Neural crest cell (in vitro differentiated cells): ENCODE data around the gene SH2D1B. TPM values are rescaled to one million over a fixed set of nuclear protein-coding genes. Genes with fewer than 3 reads are reported as not detected.

Experiments
- DNase-seq: peaks from one replicate; pipeline ENCODE4 v3.0.0; 2021; ENCODE audit warnings: low read depth, mixed read lengths, low spot score
- H3K27ac Mint-ChIP-seq: one replicate; pipeline ENCODE4 v1.8.0; 2021; ENCODE audit warnings: mild to moderate bottlenecking, mixed read lengths; ENCODE audit not compliant: unreplicated experiment
- H3K27me3 Mint-ChIP-seq: 2 replicates; pipeline ENCODE4 v1.8.0; 2021; ENCODE audit warnings: low read depth, mild to moderate bottlenecking, mixed read lengths
- H3K36me3 Mint-ChIP-seq: 2 replicates; pipeline ENCODE4 v1.8.0; 2021; ENCODE audit warnings: low read depth, mild to moderate bottlenecking, mixed read lengths
- H3K4me1 Mint-ChIP-seq: 2 replicates; pipeline ENCODE4 v1.8.0; 2021; ENCODE audit warnings: mixed read lengths
- H3K4me3 Mint-ChIP-seq: one replicate; pipeline ENCODE4 v1.8.0; 2021; ENCODE audit warnings: mild to moderate bottlenecking, mixed read lengths
- H3K9me3 Mint-ChIP-seq: 2 replicates; pipeline ENCODE4 v1.8.0; 2021; ENCODE audit warnings: mixed read lengths
- total RNA-seq: library from RNA; stranded (reverse); gene quantifications from 2 replicates; pipeline ENCODE4 v1.2.1, GENCODE V29; 2021
- TF ChIP-seq, protein P1 (sequence below): fragments of 200-600 bp; sonication (generic); conservative IDR thresholded peaks from 2 replicates; pipeline ENCODE4 v1.5.0; 2021; ENCODE audit warnings: antibody characterized with exemption, mild to moderate bottlenecking

Gene SH2D1B
- total RNA-seq, 1 donor from 2014 or later = not detected

DNA sequence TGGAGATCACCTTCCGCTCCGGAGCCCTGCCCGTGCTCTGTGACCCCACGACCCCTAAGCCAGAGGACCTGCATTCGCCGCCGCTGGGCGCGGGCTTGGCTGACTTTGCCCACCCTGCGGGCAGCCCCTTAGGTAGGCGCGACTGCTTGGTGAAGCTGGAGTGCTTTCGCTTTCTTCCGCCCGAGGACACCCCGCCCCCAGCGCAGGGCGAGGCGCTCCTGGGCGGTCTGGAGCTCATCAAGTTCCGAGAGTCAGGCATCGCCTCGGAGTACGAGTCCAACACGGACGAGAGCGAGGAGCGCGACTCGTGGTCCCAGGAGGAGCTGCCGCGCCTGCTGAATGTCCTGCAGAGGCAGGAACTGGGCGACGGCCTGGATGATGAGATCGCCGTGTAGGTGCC lies 44.9 kb downstream of the SH2D1B start:
- H3K36me3 Mint-ChIP-seq = no peaks in the 10 kb centered on the region
- no peaks in the 10 kb centered on the region for H3K27me3 Mint-ChIP-seq
- DNase-seq = no peak
- peaks cover 1% of the 10 kb centered on the region for H3K4me1 Mint-ChIP-seq
- TF ChIP-seq, protein P1, sequence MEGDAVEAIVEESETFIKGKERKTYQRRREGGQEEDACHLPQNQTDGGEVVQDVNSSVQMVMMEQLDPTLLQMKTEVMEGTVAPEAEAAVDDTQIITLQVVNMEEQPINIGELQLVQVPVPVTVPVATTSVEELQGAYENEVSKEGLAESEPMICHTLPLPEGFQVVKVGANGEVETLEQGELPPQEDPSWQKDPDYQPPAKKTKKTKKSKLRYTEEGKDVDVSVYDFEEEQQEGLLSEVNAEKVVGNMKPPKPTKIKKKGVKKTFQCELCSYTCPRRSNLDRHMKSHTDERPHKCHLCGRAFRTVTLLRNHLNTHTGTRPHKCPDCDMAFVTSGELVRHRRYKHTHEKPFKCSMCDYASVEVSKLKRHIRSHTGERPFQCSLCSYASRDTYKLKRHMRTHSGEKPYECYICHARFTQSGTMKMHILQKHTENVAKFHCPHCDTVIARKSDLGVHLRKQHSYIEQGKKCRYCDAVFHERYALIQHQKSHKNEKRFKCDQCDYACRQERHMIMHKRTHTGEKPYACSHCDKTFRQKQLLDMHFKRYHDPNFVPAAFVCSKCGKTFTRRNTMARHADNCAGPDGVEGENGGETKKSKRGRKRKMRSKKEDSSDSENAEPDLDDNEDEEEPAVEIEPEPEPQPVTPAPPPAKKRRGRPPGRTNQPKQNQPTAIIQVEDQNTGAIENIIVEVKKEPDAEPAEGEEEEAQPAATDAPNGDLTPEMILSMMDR = no peak
- H3K27ac Mint-ChIP-seq = no peak overlapping the region
- H3K4me3 Mint-ChIP-seq = no peak overlapping the region
- H3K9me3 Mint-ChIP-seq = no peaks in the 10 kb centered on the region

DNA sequence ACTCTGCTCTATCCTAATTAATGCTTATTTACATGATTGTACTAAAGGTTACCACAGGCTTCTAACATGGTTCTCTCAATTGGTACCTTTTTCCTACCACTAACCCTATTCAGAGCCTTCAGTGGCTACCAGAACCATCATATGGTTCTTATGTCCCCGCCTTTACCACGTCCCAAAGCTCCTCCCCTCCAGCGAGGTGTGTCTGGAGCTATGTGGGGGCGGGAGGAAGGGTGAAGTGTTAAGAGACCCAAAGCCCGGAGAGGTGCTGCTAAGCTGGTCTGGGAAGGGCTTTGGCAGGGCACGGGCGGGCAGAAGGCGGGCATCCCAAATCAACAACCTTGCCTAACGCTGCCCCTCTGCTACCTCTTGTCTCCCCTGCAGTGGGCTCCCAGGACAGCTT lies 45.3 kb downstream of the SH2D1B start:
- DNase-seq = no peak
- Mint-ChIP-seq H3K4me1 (no peaks in the 10 kb centered on the region), H3K27me3 (no peaks in the 10 kb centered on the region), H3K4me3 (no peak overlapping the region), H3K27ac (no peak overlapping the region), H3K9me3 (no peaks in the 10 kb centered on the region), H3K36me3 (no peaks in the 10 kb centered on the region)
- TF ChIP-seq, protein P1 = no peak

DNA sequence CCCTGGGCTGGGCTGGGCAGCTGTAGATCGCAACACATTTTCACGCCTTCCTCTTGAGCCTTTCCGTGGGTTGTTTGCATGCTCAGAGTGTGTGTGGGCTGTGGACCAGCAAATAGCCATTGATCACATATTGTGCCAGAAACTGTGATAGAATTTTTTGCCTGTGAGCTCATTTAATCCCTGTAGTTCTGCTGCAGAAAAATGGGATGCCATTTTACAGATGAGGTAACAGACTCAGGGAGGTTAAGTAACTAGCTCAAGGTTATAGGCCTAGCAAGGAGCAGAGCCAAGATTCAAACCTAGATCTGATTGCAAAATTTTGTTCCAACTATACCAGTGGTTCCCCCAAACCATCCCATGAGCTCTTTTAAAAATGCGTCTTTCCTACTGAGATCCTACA lies 45.8 kb downstream of the SH2D1B start:
- H3K27ac Mint-ChIP-seq = no peak overlapping the region
- DNase-seq = no peak
- no peaks in the 10 kb centered on the region for H3K36me3 Mint-ChIP-seq
- H3K27me3 Mint-ChIP-seq = no peaks in the 10 kb centered on the region
- no peaks in the 10 kb centered on the region for H3K4me1 Mint-ChIP-seq
- no peaks in the 10 kb centered on the region for H3K9me3 Mint-ChIP-seq
- TF ChIP-seq, protein P1 = no peak
- no peak overlapping the region for H3K4me3 Mint-ChIP-seq

DNA sequence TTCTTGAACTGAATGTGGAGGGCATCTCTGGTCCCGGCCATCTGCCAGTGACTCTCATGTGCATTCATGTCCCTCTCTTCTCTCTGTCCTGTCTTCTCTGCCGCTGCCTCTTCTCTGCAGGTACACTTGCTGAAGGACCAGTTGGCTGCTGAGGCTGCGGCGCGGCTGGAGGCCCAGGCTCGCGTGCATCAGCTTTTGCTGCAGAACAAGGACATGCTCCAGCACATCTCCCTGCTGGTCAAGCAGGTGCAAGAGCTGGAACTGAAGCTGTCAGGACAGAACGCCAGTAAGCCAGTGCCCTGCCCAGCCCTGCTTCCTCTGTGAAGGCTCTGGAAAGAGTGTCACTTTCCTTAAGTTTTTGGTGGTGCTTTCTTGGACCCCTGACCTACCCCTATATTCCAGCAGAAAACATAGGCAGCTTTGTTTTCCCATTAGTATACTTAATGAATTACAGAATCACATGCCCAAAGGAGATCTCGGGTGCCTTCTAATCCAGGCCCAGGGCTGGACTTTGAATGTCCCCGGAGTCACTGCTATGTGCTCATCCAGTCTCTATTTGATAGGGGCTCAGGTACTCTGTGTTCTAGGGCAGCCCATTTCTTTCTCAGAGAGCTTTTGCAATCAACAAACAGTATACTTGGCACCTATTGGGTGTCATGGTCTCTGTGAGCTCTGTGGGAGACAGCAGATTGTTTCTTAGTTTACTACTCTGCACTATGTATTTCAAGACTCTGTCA lies 46.5 kb downstream of the SH2D1B start:
- DNase-seq = no peak
- Mint-ChIP-seq H3K9me3 (no peaks in the 10 kb centered on the region), H3K27ac (no peak overlapping the region), H3K4me1 (no peaks in the 10 kb centered on the region), H3K4me3 (no peak overlapping the region), H3K36me3 (no peaks in the 10 kb centered on the region), H3K27me3 (no peaks in the 10 kb centered on the region)
- TF ChIP-seq, protein P1 = no peak

DNA sequence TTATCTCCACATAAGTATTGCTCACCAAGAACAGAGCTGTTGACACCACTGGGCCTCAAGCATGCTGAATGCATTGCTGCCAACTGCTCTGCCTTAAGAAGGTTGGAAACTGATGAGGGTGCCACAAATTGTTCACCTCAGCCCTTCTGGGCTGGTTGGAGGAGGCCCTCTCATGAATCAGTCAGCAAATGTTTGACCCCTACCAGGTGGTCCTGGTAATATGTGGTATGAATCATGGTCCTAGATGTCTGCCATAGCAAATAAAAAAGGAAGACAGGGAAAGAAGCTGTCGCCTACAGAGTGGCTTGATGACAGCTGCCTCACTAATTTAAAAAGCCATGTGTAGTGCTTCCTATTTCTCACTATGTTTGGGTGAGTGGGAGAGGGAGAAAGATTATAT lies 47.4 kb downstream of the SH2D1B start:
- H3K27ac Mint-ChIP-seq = no peak overlapping the region
- H3K9me3 Mint-ChIP-seq = no peaks in the 10 kb centered on the region
- H3K4me1 Mint-ChIP-seq = no peaks in the 10 kb centered on the region
- no peaks in the 10 kb centered on the region for H3K27me3 Mint-ChIP-seq
- TF ChIP-seq, protein P1 = no peak
- no peak overlapping the region for H3K4me3 Mint-ChIP-seq
- H3K36me3 Mint-ChIP-seq = no peaks in the 10 kb centered on the region
- DNase-seq = no peak
